NCI-H1105 (cell line): ENCODE results near the gene MPP1.

Experiments used
- DNase-seq: peaks from one replicate; lab custom pipeline; 2025; lab: John Stamatoyannopoulos, UW

Gene MPP1

GRCh38 chrX:154731881-154732280 is 73.4 kb downstream of the MPP1 start:
- no peak for DNase-seq

GRCh38 chrX:154731184-154731583 is 74.1 kb downstream of the MPP1 start:
- no peak for DNase-seq

DNA sequence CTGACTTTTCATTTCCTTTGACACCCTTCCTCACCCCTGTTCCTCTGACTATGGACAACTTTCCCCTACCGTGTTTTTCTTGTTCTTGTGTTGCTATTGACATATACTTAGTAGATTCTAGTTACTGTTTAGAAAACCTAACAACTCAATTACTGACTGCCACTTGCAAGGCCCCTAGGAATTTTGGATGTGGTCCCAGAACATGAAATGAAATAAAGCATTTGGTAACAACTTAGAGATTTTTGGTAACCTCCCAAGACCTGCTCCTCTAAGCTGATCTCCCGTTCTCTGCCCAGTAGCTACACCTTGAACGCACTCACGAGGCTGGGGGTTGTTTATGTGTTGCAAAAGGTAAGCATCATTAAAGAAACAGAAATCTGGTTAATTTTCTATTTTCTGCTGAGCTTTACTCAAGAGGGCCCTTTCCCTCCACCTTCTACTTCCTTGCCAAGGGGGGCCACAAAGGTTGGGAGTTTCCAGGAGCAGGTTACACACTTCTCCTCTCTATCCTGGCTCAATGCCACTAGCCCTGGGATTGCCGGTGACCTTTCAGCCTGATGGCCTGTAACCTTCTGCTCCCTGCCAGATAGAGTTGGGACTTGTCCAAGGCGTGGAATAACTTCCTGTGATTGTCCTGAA is 74.9 kb downstream of the MPP1 start:
- DNase-seq, result no peak

GRCh38 chrX:154729439-154729838 is 75.8 kb downstream of the MPP1 start:
- no peak for DNase-seq
